Nephron progenitor cell (in vitro differentiated cells): ENCODE data around the gene SLC4A2.

Experiments used
- DNase-seq: peaks from one replicate; pipeline ENCODE4 v3.0.0; 2021
- H3K27ac Mint-ChIP-seq: 2 replicates; pipeline ENCODE4 v1.8.0; 2021; ENCODE audit warnings: mild to moderate bottlenecking, moderate library complexity, mixed read lengths
- H3K27me3 Mint-ChIP-seq: 2 replicates; pipeline ENCODE4 v1.8.0; 2021; ENCODE audit warnings: mild to moderate bottlenecking, low read depth, mixed read lengths; ENCODE audit not compliant: poor library complexity
- H3K36me3 Mint-ChIP-seq: 2 replicates; pipeline ENCODE4 v1.8.0; 2021; ENCODE audit warnings: low read depth, mixed read lengths
- H3K4me1 Mint-ChIP-seq: 2 replicates; pipeline ENCODE4 v1.8.0; 2021; ENCODE audit warnings: mixed read lengths
- H3K4me3 Mint-ChIP-seq: 2 replicates; pipeline ENCODE4 v1.8.0; 2021; ENCODE audit warnings: mild to moderate bottlenecking, moderate library complexity, mixed read lengths
- H3K9me3 Mint-ChIP-seq: 2 replicates; pipeline ENCODE4 v1.8.0; 2021; ENCODE audit warnings: mild to moderate bottlenecking, moderate library complexity, mixed read lengths
- CTCF ChIP-seq: fragments of 200-600 bp; sonication (generic); IDR thresholded peaks from 2 replicates; pipeline ENCODE4 v1.5.0; 2021; ENCODE audit warnings: antibody characterized with exemption

The SLC4A2 gene

GRCh38 chr7:151102991-151103390 lies 43.6 kb downstream of the SLC4A2 start:
- Mint-ChIP-seq H3K4me1 (peaks cover 9% of the 10 kb centered on the region), H3K36me3 (peaks cover 18% of the 10 kb centered on the region), H3K4me3 (no peak overlapping the region), H3K27me3 (peaks cover 3% of the 10 kb centered on the region), H3K27ac (no peak overlapping the region), H3K9me3 (no peaks in the 10 kb centered on the region)
- no peak for DNase-seq
- no peak for TF ChIP-seq CTCF

GRCh38 chr7:151103973-151104372 lies 44.6 kb downstream of the SLC4A2 start:
- DNase-seq, result no peak
- Mint-ChIP-seq H3K36me3 (peaks cover 16% of the 10 kb centered on the region), H3K4me1 (peaks cover 13% of the 10 kb centered on the region), H3K27ac (no peak overlapping the region), H3K4me3 (no peak overlapping the region), H3K9me3 (no peaks in the 10 kb centered on the region), H3K27me3 (peaks cover 3% of the 10 kb centered on the region)
- no peak for TF ChIP-seq CTCF

GRCh38 chr7:151104411-151105235 lies 45.2 kb downstream of the SLC4A2 start:
- Mint-ChIP-seq H3K9me3 (no peaks in the 10 kb centered on the region), H3K36me3 (peaks cover 16% of the 10 kb centered on the region), H3K4me3 (no peak overlapping the region), H3K4me1 (peaks cover 18% of the 10 kb centered on the region), H3K27me3 (peaks cover 3% of the 10 kb centered on the region), H3K27ac (no peak overlapping the region)
- TF ChIP-seq CTCF, result no peak
- DNase-seq, result no peak

GRCh38 chr7:151107882-151108281 lies 48.5 kb downstream of the SLC4A2 start:
- Mint-ChIP-seq H3K27me3 (peaks cover 19% of the 10 kb centered on the region), H3K4me1 (peaks cover 28% of the 10 kb centered on the region), H3K4me3 (no peak overlapping the region), H3K36me3 (peaks cover 16% of the 10 kb centered on the region), H3K27ac (no peak overlapping the region), H3K9me3 (no peaks in the 10 kb centered on the region)
- TF ChIP-seq CTCF, result no peak
- DNase-seq, result no peak

GRCh38 chr7:151109094-151110048 lies 50.0 kb downstream of the SLC4A2 start:
- no peak for TF ChIP-seq CTCF
- Mint-ChIP-seq H3K27me3 (peaks cover 29% of the 10 kb centered on the region), H3K36me3 (peaks cover 11% of the 10 kb centered on the region), H3K4me1 (peaks cover 37% of the 10 kb centered on the region), H3K4me3 (no peak overlapping the region), H3K27ac (no peak overlapping the region), H3K9me3 (no peaks in the 10 kb centered on the region)
- no peak for DNase-seq
